ENCODE results near the gene DCUN1D1.

The DCUN1D1 gene

DNA sequence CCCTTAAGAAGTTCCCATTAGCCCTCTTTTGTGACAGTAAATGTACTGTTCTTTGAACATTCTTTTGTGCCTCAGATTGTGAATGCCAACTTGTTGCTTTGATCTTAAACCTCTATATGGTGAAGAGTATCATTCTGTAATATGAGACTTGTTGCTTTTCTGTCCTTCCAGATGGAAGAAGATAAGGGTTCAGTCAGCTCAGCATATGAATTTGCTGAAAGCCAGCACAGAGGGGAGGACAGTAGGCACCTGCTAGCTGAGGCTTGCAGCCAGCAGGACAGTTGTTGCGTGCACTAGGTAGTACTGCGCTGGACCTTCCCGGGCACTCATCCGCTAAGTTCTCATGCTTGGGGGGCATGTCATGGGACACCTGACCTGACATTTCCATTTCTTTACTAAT, 74.7 kb downstream of the DCUN1D1 start:
- H3K36me3 ChIP-seq, result peaks cover 32 to 84% (median 54%) of the 10 kb centered on the region in 11 experiments
- no peaks in the 10 kb centered on the region for H3K9me3 ChIP-seq (replicated peaks in 1 of 11)
- no peak overlapping the region for H3K9ac ChIP-seq
- no peaks in the 10 kb centered on the region for H3K27me3 ChIP-seq
- H3K4me2 ChIP-seq, result no peak overlapping the region
- H3K4me3 ChIP-seq, result no peak overlapping the region
- no peak for TF ChIP-seq Cebpa-rat (IDR thresholded peaks at IDR 0.05)
- H3K4me1 ChIP-seq, result no peaks in the 10 kb centered on the region
- H4K20me1 ChIP-seq, result no peaks in the 10 kb centered on the region
- H3K27ac ChIP-seq, result no peak overlapping the region

DNA sequence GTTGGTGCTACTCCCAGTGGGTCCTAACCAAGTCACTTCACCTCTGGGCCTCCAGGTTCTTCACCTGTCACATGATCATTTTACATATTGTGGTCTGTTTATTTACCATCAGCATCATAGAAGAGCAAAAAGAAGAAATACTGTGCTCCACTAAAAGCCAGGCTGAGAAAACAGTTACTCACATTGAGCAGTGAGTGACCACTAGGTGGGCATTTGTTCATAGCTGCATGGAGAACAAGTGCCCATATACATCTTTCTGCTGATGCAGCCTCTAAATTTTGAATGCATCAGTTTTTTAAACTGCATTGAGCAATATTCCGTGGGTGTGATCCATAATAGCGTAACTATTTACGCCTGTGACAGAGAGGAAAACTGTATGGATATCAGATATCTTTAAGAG, 76.2 kb downstream of the DCUN1D1 start:
- Histone ChIP-seq H3K4me1 (no peaks in the 10 kb centered on the region), H3K9me3 (replicated peaks in 1 of 11) (no peaks in the 10 kb centered on the region), H3K4me3 (no peak overlapping the region), H3K9ac (no peak overlapping the region), H4K20me1 (no peaks in the 10 kb centered on the region), H3K27me3 (no peaks in the 10 kb centered on the region), H3K27ac (no peak overlapping the region), H3K4me2 (no peak overlapping the region), H3K36me3 (peaks cover 40 to 92% (median 68%) of the 10 kb centered on the region in 11 experiments)
- TF ChIP-seq Cebpa-rat (IDR thresholded peaks at IDR 0.05), result no peak

- no peaks in the 10 kb centered on the region for H3K4me1 ChIP-seq
- H3K27me3 ChIP-seq, result no peaks in the 10 kb centered on the region
- no peak overlapping the region for H3K4me3 ChIP-seq
- H3K4me2 ChIP-seq, result no peak overlapping the region
- H4K20me1 ChIP-seq, result no peaks in the 10 kb centered on the region
- H3K36me3 ChIP-seq, result peaks cover 37 to 94% (median 78%) of the 10 kb centered on the region in 11 experiments
- no peak for TF ChIP-seq Cebpa-rat (IDR thresholded peaks at IDR 0.05)
- no peaks in the 10 kb centered on the region for H3K9me3 ChIP-seq (replicated peaks in 1 of 11)
- H3K9ac ChIP-seq, result no peak overlapping the region
- H3K27ac ChIP-seq, result no peak overlapping the region
Measured at GRCh38 chr3:182902236-182902635, 78.1 kb downstream of the DCUN1D1 start.

DNA sequence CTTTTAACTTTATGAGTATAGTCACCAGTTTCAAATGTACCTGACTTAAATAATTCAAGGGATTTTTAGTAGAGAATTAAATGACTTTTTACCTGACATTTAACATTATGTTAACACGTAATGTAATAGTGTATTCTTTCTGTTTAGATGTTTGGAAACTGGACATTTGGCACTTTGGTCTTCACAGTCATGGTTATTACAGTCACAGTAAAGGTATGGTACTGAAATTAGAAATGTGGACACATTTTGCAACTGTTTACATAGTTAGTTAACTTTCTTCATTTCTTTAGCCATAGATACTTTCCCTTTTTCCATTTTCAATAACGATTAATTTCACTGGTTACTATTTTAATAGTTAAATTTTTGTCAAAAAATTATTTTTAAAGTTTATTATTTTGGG, 83.8 kb downstream of the DCUN1D1 start:
- Histone ChIP-seq H3K4me2 (no peak overlapping the region), H3K27me3 (no peaks in the 10 kb centered on the region), H3K36me3 (peaks cover 32 to 91% (median 67%) of the 10 kb centered on the region in 11 experiments; a peak in 21 of 22 replicates), H3K4me3 (no peak overlapping the region), H3K4me1 (peaks cover 0 to 13% (median 0%) of the 10 kb centered on the region in 10 experiments; a peak in 4 of 20 replicates), H4K20me1 (no peaks in the 10 kb centered on the region; a peak in 1 of 22 replicates), H3K9ac (no peak overlapping the region), H3K9me3 (replicated peaks in 1 of 11) (no peaks in the 10 kb centered on the region), H3K27ac (no peak overlapping the region)
- TF ChIP-seq Cebpa-rat (IDR thresholded peaks at IDR 0.05), result no peak

DNA sequence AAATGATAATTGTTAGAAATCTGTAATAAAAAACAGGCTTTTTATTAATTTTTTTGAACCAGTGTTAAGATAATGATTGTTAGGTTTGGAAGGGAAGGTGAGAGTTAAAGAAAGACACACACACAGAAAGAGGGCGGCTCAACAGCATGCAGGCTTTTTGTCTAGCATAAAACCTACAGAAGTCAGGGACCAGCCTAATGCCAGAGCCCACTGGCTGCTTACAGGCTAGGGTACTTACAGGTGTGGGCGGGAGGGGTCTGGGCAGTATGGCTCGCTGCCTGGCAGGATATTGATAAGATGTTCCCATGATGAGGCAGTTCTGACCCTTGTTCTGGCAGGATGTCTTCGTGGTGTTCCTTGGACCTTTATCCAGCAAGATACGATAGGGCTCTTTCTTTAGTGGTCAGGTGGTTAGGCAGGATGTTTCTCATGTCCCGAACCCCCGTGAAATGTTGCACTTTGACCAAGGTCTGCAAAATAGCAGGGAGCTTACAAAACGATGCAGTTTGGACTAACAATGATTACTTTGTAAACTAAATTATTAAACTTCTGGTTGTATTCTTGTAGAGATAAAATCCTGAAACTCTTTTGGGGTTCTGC, 84.7 kb downstream of the DCUN1D1 start:
- no peaks in the 10 kb centered on the region; a peak in 1 of 22 replicates for H4K20me1 ChIP-seq
- H3K27me3 ChIP-seq, result no peaks in the 10 kb centered on the region
- no peak overlapping the region for H3K4me3 ChIP-seq
- H3K4me1 ChIP-seq, result peaks cover 0 to 13% (median 0%) of the 10 kb centered on the region in 10 experiments; a peak in 4 of 20 replicates
- H3K9ac ChIP-seq, result no peak overlapping the region
- no peak overlapping the region for H3K4me2 ChIP-seq
- no peak for TF ChIP-seq Cebpa-rat (IDR thresholded peaks at IDR 0.05)
- H3K36me3 ChIP-seq, result peaks cover 38 to 90% (median 66%) of the 10 kb centered on the region in 11 experiments; a peak in 21 of 22 replicates
- H3K9me3 ChIP-seq (replicated peaks in 1 of 11), result 0 out of 22 replicates have a peak, but pooled peaks cover 0 to 4% (median 0%) of the 10 kb centered on the region in 11 experiments
- no peak overlapping the region for H3K27ac ChIP-seq

- Histone ChIP-seq H3K4me2 (peak overlapping the region in 2 of 11 experiments; percentile 14 to 27; a peak in 3 of 22 replicates), H3K27ac (peak overlapping the region in 1 of 11 experiments; percentile 44; a peak in 1 of 22 replicates), H4K20me1 (no peaks in the 10 kb centered on the region; a peak in 1 of 22 replicates), H3K36me3 (peaks cover 47 to 91% (median 70%) of the 10 kb centered on the region in 11 experiments), H3K9me3 (replicated peaks in 1 of 11) (0 out of 22 replicates have a peak, but pooled peaks cover 0 to 4% (median 0%) of the 10 kb centered on the region in 11 experiments), H3K4me3 (no peak overlapping the region), H3K27me3 (no peaks in the 10 kb centered on the region), H3K4me1 (peaks cover 0 to 13% (median 0%) of the 10 kb centered on the region in 10 experiments; a peak in 4 of 20 replicates), H3K9ac (no peak overlapping the region)
- no peak for TF ChIP-seq Cebpa-rat (IDR thresholded peaks at IDR 0.05)
Measured at GRCh38 chr3:182892226-182892625, 88.1 kb downstream of the DCUN1D1 start.

DNA sequence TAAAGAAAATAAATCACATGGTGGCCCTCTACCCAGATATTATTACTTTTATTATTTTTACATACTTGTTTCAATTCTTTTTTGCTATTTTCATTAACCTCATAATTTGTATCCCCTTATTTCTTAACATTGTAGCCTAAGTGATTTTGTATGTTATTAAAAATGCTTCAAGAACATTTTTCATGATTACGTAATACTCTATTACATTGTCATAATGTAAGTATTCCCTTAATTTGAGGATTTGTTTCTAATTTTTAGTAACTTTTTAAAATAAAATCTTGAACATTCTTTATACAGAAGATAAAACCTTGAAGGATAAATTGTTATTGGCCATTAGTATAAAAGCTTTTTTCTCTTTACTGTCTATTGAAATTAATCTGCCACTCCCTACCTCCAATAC, 89.0 kb downstream of the DCUN1D1 start:
- Histone ChIP-seq H3K4me1 (peaks cover 0 to 13% (median 0%) of the 10 kb centered on the region in 10 experiments; a peak in 4 of 20 replicates), H4K20me1 (no peaks in the 10 kb centered on the region; a peak in 1 of 22 replicates), H3K27ac (no peak overlapping the region), H3K4me2 (peak overlapping the region in 1 of 11 experiments; percentile 27; a peak in 1 of 22 replicates), H3K4me3 (no peak overlapping the region), H3K9me3 (replicated peaks in 1 of 11) (0 out of 22 replicates have a peak, but pooled peaks cover 0 to 4% (median 0%) of the 10 kb centered on the region in 11 experiments), H3K27me3 (no peaks in the 10 kb centered on the region), H3K36me3 (peaks cover 47 to 91% (median 74%) of the 10 kb centered on the region in 11 experiments), H3K9ac (no peak overlapping the region)
- TF ChIP-seq Cebpa-rat (IDR thresholded peaks at IDR 0.05), result no peak

DNA sequence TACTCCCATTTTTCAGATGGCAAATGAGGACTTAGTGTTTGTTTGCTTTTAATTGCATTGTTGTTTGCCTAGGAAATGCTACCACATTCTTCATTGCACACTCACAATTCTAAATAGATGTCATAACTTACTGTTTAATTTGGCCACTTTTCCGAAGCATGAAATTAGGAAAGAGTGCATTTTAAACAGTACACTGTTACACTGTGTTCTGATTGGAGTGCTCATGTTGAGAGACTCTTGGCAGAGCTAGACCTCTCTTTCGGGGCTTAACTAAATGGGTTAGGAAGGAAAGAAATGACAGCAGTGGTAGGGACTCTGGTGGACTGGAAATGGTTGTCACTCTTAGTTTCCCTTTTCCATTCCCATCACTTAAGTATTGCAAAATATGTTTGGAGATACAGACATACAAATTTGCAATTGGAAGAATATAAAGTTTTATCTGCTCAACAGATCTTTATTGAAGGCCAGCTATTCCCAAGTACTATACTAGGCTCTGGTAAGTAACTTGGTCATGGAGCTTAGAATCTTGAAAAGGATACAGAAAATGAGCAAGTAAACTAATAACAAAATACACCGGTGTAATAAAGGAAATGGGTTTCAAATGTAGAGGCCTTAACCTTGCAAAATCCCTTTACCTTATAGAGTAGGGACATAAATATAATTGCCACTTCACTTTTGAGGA, 90.2 kb downstream of the DCUN1D1 start:
- H3K27me3 ChIP-seq, result no peaks in the 10 kb centered on the region
- peaks cover 0 to 13% (median 0%) of the 10 kb centered on the region in 10 experiments; a peak in 4 of 20 replicates for H3K4me1 ChIP-seq
- no peak for TF ChIP-seq Cebpa-rat (IDR thresholded peaks at IDR 0.05)
- H3K36me3 ChIP-seq, result peaks cover 39 to 92% (median 71%) of the 10 kb centered on the region in 11 experiments
- no peak overlapping the region for H3K4me2 ChIP-seq
- H3K9me3 ChIP-seq (replicated peaks in 1 of 11), result 0 out of 22 replicates have a peak, but pooled peaks cover 0 to 4% (median 0%) of the 10 kb centered on the region in 11 experiments
- no peaks in the 10 kb centered on the region for H4K20me1 ChIP-seq
- no peak overlapping the region for H3K4me3 ChIP-seq
- H3K9ac ChIP-seq, result no peak overlapping the region
- H3K27ac ChIP-seq, result no peak overlapping the region
